Left lobe of liver (tissue), 2 donors: ENCODE data around the gene FGF7. TPM values are rescaled to one million over a fixed set of nuclear protein-coding genes. Genes with fewer than 3 reads are reported as not detected.
"Not testable (repeated sequence)": the region's sequence is repeated elsewhere in the genome, so short reads cannot be mapped to it uniquely, and the experiment has no call there.

Experiments
- ATAC-seq: fragments of 200-7000 bp; cut with Tn5 transposase; one replicate; pipeline ENCODE4 v1.9.1; 2020; ENCODE audit warnings: mild to moderate bottlenecking, moderate library complexity
- DNase-seq: peaks from one replicate; pipeline ENCODE4 v3.0.0-alpha.2; 2020; ENCODE audit warnings: low spot score
- total RNA-seq: library from RNA; stranded (reverse); gene quantifications from one replicate; pipeline ENCODE4 v1.2.1, GENCODE V29; 2021
- donor health status: DM: no; HTN: no; CAD: no; lungs with moderate emphysema.
- donor health status: DM: no; HTN: yes; CAD: no.

Gene FGF7, protein sequence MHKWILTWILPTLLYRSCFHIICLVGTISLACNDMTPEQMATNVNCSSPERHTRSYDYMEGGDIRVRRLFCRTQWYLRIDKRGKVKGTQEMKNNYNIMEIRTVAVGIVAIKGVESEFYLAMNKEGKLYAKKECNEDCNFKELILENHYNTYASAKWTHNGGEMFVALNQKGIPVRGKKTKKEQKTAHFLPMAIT
- 0.30 TPM for total RNA-seq

DNA sequence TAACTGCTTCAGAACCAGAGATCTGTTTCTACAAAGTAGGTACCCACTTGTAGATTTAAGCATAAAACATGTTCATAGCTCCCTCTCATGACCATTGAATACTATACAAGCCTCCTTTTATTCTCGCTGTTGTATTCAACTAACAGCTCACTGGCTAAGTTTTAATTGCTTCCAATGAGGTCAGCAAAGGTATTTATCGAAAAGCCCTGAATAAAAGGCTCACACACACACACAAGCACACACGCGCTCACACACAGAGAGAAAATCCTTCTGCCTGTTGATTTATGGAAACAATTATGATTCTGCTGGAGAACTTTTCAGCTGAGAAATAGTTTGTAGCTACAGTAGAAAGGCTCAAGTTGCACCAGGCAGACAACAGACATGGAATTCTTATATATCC lies at the start of gene FGF7:
Gene FGF7 (plus strand): TSS at position 222 of the 400 bp plus-strand sequence. CDS start 1,056 bp downstream, outside the sequence.
- DNase-seq (no peak), ATAC-seq (no peak)

DNA sequence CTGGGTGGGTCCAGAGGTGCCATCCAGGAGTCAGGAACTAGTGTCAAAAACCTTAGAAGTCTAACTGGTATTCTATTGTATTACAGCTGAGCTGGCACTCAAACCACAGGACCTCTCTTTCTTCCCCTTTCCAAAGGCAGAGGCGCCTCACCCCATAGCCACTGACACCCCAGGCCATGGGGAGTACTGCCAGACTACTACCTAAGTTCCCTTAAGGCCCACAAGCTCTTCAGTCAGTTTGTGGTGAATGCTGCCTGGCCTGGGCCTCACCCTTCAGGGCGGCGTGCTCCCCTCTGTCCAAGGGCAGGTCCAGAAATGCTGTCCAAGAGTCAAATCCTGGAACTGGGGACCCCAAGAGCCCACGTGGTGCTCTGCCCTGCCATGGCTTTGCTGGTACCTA lies 43.0 kb upstream of the FGF7 start:
- DNase-seq (no peak), ATAC-seq (no peak)

DNA sequence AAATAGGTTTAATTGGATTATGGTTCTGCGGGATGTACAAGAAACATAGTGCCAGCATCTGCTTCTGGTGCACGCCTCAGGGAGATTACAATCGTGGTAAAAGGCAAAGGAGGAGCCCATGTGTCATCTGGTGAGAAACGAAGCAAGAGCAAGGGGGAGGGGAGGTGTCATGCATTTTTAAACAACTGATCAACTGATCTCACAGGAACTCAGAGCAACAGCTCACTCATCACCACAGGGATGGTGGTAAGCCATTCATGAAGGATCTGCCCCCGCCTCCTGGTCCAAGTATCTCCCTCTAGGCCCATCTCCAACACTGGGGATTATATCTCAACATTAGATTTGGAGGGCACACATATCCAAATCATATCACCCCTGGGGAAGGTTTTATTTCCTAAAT lies 42.1 kb upstream of the FGF7 start:
- no peak for ATAC-seq
- no peak for DNase-seq

DNA sequence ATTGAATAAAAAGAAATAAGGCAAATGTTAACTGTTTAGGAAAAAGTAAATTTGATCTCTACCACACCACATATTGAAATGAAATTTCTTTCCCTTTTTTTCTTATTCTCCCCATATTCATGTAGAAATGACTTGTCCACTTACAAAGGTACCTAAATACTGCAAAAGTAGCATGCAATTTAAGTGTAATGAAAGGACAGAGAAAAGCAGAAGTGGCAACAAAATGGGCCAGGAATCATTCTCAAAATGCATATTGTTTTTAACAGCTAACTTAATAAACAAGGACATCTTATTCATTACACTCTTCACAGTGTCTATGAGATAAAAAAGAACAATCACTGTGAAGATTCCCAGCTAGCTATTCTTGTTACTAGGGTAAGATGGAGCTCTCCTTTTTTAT lies 40.6 kb upstream of the FGF7 start:
- ATAC-seq: no peak
- DNase-seq: no peak

DNA sequence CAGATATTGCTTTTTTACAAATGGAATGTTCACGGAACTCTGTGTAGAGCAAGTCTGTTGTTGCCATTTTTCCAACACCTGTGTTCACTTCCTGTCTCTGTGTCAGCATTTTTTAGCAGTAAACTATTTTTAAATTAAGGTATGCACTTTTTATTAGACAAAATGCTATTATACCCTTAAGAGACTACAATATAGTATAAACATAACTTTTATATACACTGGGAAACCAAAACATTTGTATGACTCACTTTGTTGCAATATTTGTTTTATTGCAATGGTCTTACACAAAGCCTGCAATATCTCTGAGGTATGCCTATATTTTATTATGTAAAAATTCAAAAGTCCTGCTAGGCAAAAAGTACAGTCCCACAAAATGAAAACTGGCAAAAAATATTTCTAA lies 39.8 kb upstream of the FGF7 start:
- ATAC-seq (no peak), DNase-seq (no peak)

DNA sequence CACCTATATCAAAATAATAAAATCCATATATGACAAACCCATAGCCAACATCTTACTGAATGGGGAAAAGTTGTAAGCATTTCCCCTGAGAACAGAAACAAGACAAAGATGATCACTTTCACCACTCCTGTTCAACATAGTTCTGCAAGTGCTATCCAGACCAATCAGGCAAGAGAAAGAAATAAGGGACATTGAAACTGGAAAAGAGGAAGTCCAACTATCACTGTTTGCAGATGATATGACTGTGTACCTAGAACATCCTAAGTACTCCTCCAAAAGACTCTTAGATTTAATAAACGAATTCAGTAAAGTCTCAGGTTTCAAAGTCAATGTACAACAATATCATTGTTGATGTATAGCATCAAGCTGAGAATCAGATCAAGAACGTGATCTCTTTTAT lies 35.6 kb upstream of the FGF7 start:
- ATAC-seq: no peak
- no peak for DNase-seq

DNA sequence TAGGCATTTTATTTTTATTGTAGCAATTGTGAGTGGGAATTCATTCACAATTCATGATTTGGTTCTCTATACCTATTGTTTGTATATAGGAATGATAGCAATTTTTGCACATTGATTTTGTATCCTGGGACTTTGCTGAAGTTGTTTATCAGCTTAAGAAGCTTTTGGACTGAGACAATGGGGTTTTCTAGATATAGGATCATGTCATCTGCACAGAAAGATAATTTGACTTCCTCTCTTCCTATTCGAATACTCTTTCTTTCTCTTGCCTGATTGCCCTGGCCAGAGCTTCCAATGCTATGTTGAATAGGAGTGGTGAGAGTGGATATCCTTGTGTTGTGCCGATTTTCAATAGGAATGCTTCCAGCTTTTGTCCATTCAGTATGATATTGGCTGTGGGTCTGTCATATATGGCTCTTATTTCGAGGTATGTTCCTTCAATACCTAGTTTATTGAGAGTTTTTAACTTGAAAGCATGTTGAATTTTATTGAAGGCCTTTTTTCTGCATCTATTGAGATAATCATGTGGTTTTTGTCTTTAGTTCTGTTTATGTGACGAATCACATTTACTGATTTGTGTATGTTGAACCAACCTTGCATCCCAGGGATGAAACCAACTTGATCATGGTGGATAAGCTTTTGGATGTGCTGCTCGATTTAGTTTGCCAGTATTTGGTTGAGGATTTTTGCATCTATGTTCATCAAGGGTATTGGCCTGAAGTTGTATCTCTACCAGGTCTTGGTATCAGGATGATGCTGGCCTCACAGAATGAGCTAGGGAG lies 20.3 kb upstream of the FGF7 start:
- not testable (repeated sequence) for DNase-seq, ATAC-seq

DNA sequence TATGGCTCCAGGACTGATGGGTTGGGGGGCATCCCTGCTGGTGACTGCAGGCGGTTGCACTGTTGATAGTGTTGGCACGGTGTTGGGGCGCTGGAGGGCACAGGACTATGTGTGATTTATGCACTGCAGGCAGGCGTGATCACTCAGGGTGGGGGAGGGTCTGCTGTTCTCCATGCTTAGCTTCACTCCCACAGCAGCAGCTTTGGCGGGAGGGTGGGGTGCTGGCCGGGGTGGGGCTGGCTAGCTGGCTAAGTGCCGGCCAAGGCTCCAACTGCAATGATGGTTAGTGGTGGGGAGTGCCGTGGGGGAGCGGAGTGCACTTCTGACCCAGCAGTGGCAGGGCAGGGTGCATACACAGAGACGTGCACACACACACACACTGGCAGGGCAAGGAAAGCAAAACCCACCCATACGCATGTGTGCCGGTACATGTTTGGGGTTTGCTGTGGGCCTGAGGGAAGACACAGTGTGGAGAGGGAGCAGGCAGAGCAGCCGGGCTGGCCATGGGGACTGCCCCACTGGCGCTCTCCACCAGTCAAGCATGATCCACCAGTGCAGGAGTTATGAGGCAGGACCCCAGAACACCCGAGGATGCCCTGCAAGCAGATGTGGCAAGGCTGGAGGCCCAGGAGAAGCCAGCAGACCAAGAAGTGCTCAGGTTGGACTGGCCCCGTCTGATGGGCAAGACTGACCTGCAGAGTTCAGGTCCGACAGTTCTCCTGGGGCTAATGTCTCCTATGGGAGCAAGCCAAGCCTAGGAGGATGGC lies 16.5 kb upstream of the FGF7 start:
- DNase-seq (no peak), ATAC-seq (no peak)

DNA sequence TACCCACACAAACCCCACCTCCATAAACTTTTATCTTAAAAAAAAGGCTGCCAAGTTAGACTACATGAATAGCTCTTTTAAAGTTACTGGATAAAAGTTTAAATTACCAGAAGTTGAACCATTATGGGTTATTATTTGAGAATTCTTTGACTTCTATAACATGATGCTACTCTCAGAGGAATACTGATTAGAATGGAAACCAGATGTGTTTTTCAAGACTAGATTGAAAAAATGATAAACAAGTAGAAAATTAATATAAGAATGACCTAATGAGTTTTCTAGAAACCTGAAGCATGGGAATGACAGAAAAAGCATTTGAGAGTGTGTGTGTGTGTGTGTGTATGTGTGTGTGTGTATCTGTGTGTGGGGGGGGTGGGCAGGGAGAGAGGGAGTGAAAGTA lies 12.4 kb upstream of the FGF7 start:
- DNase-seq (no peak), ATAC-seq (no peak)

DNA sequence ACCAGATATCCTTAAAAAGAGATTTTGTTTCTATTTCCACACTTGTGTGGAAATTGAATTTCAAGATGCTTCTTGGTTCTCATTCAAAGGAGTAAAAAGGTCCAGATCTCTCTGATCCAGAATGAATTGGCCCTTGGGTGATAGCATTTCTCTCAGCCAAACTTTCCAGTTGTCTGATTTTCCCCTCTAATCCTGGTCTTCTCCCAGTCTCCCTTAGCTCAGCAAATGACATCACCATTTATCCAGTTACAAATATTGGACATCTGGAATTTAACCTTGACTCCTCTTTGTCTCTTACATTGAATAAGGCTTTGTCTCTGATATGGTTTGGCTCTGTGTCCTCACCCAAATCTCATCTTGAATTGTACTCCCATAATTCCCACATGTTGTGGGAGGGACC lies 10.2 kb upstream of the FGF7 start:
- no peak for DNase-seq

DNA sequence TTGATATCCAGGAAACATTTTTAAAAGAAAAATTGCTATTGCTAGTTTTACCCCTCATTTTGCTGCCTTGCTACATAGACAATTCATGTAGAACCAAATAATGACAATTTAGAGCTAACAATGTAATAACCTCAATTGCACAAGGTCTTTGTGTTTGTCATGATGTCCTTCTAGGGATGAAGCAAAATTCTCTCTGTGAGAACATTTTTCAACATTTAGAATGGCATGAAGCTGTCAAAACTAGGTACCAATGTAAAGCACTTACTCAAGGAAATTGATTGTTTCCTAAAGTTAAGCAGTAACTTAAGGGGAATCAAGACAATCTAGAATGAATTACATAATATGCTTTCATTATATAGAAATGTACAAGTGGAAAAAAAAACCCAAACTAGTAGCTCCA lies 7.9 kb upstream of the FGF7 start:
- ATAC-seq (no peak), DNase-seq (no peak)

More for the DNA sequence above, 10.2 kb upstream of the FGF7 start:
- no peak for ATAC-seq

DNA sequence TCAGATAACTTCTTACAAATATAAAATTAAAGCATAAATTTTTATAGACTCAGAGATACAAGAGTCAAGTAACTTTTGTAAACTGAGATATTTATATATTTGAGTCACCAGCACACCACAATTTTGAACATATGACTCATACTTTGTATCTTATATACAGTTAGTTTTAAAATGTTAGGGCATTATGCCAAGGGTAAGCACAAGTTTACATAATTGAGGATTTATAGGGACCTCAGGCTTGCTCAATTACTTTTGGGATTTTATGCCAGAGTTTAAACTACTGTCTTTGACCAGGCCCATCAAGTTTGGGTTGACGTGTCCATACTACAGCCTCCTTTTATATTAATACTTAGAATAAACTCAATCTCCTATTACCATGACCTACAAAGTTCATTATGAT lies 7.4 kb upstream of the FGF7 start:
- DNase-seq (no peak), ATAC-seq (no peak)

DNA sequence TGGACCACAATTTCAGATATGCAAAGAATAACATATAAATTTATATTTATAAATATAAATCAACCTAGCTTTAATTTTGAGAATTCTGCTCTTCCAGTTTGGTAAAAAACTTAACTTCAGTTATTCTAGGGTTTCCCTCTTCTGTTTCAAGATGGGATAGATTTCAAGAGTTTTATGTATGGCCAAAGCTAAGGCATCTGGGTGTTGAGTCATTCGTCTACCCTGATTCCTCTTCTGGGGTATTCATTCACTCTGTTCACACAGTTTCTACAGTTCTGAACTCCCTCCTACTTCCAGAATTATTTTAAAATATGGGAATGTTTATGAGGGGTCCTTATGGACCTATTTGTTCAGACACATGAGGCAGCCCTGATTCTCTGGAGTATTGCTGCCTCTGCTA lies 4.2 kb upstream of the FGF7 start:
- no peak for ATAC-seq
- no peak for DNase-seq

DNA sequence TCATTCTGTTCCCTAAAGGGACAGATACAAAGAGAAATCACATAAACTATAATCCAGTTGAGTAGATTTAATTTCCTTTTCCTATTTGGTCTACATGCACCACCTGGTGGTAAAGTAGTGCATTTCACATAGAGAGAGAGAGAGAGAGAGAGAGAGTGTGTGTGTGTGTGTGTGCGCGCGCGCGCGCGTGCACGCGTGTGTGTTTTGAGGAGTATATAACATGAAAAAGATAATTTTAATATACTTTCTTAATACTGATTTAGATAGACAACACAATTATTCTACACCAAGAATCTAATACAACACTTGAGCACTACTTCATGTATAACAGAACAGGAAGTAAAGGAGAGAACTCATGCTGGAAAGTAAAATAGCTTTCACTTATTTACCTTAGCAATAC lies 1.1 kb upstream of the FGF7 start:
- ATAC-seq: peak; percentile 92

DNA sequence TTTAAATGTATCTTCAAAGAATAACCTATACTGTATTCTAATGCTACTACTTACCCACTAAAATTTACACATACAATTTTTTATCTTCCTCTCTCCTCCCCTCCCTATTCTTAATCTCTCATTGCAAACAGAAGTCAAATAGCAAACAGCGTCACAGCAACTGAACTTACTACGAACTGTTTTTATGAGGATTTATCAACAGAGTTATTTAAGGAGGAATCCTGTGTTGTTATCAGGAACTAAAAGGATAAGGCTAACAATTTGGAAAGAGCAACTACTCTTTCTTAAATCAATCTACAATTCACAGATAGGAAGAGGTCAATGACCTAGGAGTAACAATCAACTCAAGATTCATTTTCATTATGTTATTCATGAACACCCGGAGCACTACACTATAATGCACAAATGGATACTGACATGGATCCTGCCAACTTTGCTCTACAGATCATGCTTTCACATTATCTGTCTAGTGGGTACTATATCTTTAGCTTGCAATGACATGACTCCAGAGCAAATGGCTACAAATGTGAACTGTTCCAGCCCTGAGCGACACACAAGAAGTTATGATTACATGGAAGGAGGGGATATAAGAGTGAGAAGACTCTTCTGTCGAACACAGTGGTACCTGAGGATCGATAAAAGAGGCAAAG lies 984 bp downstream of the FGF7 start:
- ATAC-seq (no peak), DNase-seq (no peak)

More for the DNA sequence above, 1.1 kb upstream of the FGF7 start:
- peak; percentile 44 for DNase-seq

DNA sequence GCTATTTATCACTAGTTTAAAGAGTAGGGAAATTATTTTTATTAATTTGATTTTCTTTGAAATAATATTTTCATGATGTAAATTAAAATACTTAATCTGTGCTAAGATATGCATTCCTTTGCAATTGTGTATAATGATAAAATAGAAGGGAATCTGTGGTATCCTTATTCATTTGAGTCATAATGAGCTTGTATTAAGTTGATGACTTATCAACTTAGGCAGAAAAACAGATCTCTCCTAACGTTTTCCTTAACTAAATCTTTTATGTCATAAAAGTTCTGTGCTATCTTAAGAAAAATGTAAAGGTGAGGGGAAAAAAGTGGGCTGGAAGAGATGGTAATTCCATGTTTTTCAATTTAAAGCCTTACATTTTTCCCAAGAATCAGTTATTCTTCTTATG lies 1.9 kb downstream of the FGF7 start:
- ATAC-seq (no peak), DNase-seq (no peak)

DNA sequence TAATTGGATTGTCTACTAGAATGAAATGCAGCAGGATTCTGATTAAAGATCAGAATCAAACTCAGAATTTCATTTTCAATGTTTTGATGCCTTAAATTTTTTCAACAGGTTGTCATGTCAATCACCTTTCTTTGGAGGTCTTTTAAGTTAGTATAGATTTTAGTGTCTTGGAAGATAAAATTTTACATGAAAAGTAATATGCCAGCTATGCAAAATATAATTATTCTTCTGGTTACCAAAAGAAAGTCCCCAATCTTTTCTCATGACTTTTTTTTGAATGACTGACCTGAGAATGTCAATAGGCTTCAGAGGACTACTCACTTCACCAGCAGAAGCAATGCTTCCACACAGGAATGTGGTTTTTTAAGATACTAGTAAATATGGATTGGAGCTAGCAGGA lies 4.3 kb downstream of the FGF7 start:
- ATAC-seq (no peak), DNase-seq (no peak)

DNA sequence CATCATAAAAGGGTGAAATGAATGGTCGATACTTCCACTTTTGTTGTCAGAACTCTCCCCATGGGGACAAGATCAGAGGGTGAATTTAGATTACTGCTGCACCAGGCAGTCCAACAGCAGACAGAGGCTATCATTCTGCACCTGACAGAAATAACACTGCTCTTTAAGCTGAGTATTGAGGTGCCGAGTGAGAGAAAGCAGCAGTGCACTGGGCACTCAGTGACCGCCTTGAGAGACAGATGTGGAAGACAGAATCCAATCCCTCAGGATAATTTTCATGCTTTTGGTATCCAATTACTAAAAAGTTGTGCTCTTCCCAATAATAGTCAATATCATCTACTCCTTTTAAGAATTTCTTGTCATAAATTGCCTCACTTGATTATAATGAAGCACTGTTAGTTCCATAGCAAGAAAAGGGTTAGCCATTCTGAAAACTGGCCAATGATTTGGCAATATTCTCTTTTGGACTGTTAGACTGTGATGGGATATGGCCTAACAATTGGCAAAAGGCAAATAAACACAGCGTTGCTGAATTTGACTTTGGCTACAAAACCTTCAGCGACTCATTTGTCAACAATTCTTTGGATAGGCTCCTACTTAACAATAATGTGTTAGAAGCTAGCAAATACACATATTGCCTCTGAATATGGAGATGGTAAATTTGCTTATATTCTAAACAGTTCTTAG lies 5.5 kb downstream of the FGF7 start:
- peak; percentile 45 for DNase-seq
- peak; percentile 98 for ATAC-seq

DNA sequence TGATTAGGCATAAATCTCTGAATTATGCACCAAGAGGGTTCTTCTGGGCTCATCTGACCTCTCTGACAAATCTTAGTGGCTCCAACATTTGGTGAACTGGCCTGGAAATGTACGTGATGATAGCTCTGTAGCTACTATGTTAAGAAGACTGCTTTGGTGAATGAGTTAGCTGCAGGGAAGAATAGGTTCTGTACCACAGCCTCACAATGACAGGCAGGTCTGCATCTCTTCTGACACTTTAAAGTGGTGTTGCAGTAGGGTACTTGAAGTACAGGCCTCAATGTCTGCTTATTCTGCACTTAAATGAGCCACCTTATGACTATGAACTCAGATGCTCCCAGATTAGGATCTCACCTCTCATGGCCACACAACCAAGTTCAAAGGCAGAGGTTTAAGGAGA lies 7.0 kb downstream of the FGF7 start:
- no peak for ATAC-seq
- DNase-seq: no peak

DNA sequence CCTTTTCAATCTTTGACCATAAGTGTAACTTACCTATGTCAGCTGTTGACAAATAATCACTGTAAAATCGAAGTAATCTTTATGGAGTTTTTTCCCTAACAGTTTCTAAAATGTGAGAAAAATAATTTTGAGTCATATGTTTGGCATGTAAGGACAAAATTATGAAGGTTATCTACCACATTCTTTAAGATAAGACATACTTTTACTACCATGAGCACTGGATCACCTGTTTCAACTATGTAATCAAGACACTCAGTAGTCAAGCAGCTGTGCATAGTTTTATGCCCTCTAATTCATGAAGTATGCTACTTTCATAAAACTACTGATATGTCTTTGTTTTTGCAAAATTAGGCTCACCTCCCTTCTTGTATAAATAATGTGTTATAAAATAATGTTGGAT lies 12.1 kb downstream of the FGF7 start:
- no peak for ATAC-seq
- no peak for DNase-seq

DNA sequence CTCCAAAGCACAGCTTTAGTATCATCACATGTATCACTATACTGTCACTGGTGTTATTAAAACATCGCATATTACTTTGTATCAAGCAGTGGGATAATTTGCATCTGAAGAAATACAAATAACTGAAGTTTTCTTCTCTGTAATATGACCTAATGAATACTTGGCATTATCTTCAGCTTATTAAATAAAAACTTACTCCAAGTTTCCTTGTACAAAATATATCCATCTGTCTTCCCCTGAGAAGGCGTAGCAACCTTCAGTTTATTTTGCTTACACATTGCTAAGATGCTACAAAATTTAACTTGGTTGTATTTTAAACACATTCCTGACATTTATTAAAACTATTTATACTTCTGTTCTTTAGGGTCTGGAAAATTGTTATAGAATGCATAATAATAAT lies 13.7 kb downstream of the FGF7 start:
- DNase-seq (no peak), ATAC-seq (no peak)
